Activated naive CD8-positive, alpha-beta T cell treated with anti-CD3 and anti-CD28 coated beads, Interleukin-2, amount 50 U/mL, for 24 hours (primary cell): ENCODE measurements around the gene COMP.

Experiments
- ATAC-seq: fragments of 150-1000 bp; cut with Tn5 transposase; one replicate; pipeline ENCODE4 v1.10.0; 2021
- DNase-seq: peaks from one replicate; pipeline ENCODE4 v3.0.0; 2021
- H3K27ac Mint-ChIP-seq: one replicate; pipeline ENCODE4 v1.8.0; 2021; ENCODE audit warnings: mild to moderate bottlenecking, mixed read lengths
- H3K27me3 Mint-ChIP-seq: one replicate; pipeline ENCODE4 v1.8.0; 2021; ENCODE audit warnings: mixed read lengths
- H3K36me3 Mint-ChIP-seq: one replicate; pipeline ENCODE4 v1.8.0; 2021; ENCODE audit warnings: low read depth, mixed read lengths
- H3K4me1 Mint-ChIP-seq: one replicate; pipeline ENCODE4 v1.8.0; 2021; ENCODE audit warnings: mixed read lengths
- H3K4me3 Mint-ChIP-seq: one replicate; pipeline ENCODE4 v1.8.0; 2021; ENCODE audit warnings: mild to moderate bottlenecking, moderate library complexity, mixed read lengths
- H3K9me3 Mint-ChIP-seq: one replicate; pipeline ENCODE4 v1.8.0; 2021; ENCODE audit warnings: mixed read lengths

COMP gene

DNA sequence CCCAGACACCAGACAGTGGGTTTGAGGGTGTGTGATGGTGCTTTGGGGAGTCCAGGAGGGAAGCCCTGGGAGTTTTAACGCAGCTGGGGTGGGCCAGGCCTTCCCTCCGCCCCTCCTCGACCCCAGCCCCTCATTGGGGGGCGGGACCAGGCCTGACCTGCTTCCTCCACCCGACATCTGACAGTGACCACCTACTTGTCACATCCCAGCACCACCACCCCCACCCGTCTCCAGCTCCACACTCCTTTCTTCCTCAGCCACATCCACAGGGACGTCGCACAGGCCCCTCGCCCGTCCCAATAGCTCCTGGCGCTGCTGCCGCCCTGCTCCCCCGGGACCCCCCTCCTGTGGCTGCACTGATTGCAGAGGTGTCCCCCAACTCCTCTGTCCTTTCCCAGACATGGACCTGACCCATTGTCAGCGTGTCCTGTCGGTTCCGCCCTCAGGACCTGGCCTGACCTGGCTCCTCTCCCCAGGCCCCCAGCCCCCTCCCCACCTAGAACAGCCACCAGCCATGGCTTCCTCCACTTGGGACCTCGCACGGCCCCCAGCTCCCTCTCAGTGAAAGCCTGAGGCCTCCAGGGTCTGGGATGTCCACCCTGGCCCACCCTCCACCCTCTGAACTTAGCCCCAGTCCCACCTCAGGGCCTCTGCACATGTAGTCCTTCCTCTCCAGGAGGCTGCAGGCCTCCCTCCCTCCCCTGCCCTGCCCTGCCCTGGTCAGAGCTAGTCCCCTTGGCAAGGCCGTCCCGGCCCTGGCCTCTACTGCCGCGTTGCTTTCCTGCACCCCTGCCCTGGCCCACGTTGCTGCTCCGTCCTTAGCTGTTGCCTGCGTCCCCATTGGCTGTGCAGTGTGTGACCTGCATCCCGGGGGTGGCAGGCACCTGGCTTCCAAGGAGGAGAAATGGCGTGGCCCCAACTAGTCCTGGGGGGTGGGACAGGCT lies 30.4 kb downstream of the COMP start:
- Mint-ChIP-seq H3K27me3 (no peaks in the 10 kb centered on the region), H3K4me3 (no peak overlapping the region), H3K9me3 (no peaks in the 10 kb centered on the region), H3K4me1 (no peaks in the 10 kb centered on the region), H3K36me3 (no peaks in the 10 kb centered on the region), H3K27ac (no peak overlapping the region)
- DNase-seq (no peak), ATAC-seq (no peak)

- Mint-ChIP-seq H3K27me3 (no peaks in the 10 kb centered on the region), H3K4me1 (no peaks in the 10 kb centered on the region), H3K9me3 (no peaks in the 10 kb centered on the region), H3K27ac (no peak overlapping the region), H3K4me3 (no peak overlapping the region), H3K36me3 (no peaks in the 10 kb centered on the region)
- ATAC-seq (no peak), DNase-seq (no peak)
Measured at GRCh38 chr19:18759995-18760426, 31.1 kb downstream of the COMP start.

DNA sequence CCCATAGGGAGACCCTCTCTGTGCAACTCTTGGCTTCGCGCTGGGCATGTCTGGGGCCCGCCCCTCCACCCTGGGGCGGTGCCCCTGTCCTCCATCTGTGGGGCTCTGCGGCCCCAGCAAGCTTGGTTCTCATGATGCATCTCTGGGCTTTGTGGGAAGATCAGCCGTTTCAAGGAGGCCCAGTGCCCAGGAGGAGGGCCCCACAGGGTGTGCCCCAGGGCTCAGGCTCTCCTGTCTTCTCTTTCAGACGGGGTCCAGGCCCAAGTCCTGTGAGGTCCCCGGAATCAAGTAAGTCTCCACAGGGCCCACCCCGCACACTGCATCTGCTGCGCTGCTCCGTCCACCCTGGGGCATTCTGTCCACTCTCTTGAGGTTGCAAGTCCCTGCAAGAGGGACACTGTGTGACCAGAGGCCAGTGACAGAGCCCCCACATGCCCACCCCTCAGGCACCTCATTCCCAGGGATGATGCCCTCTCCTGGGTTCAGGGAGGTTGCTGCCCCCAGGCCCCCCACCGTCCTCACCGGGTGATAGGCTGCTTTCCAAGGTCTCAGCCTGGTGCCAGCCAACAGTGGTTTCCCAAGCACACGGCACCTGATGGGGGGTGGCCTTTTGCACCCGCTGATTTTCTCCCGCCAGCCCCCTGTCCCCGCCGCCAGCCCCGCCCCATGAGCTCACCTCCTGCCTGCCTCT lies 31.7 kb downstream of the COMP start:
- H3K36me3 Mint-ChIP-seq = peaks cover 1% of the 10 kb centered on the region
- ATAC-seq = no peak
- H3K27me3 Mint-ChIP-seq = no peaks in the 10 kb centered on the region
- H3K4me3 Mint-ChIP-seq = no peak overlapping the region
- no peaks in the 10 kb centered on the region for H3K9me3 Mint-ChIP-seq
- no peaks in the 10 kb centered on the region for H3K4me1 Mint-ChIP-seq
- no peak overlapping the region for H3K27ac Mint-ChIP-seq
- no peak for DNase-seq

GRCh38 chr19:18756896-18757295 lies 34.2 kb downstream of the COMP start:
- DNase-seq (no peak), ATAC-seq (no peak)
- Mint-ChIP-seq H3K27ac (no peak overlapping the region), H3K9me3 (no peaks in the 10 kb centered on the region), H3K27me3 (no peaks in the 10 kb centered on the region), H3K4me1 (no peaks in the 10 kb centered on the region), H3K36me3 (peaks cover 6% of the 10 kb centered on the region), H3K4me3 (no peak overlapping the region)

GRCh38 chr19:18754501-18754900 lies 36.6 kb downstream of the COMP start:
- ATAC-seq (no peak), DNase-seq (no peak)
- no peaks in the 10 kb centered on the region for H3K4me1 Mint-ChIP-seq
- H3K9me3 Mint-ChIP-seq = no peaks in the 10 kb centered on the region
- no peak overlapping the region for H3K4me3 Mint-ChIP-seq
- H3K27ac Mint-ChIP-seq = no peak overlapping the region
- H3K27me3 Mint-ChIP-seq = no peaks in the 10 kb centered on the region
- H3K36me3 Mint-ChIP-seq = peaks cover 6% of the 10 kb centered on the region

DNA sequence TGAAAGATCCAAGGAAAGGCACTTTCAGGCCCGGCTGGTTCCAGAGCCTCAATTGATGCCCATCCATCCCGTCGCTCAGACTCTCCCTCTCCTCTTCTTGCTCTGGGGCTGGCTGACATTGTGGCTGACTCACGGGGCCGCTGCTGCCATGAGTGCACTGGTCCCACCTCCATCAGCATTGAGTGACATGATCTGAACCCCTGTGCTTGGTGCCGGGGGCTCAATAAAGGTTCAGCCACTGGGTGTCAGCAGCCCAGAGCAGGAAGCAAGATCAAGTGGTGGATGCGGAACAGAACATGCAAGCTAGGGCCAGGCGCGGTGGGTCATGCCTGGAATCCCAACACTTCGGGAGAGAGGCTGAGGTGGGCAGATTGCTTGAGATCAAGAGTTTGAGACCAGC lies 39.5 kb downstream of the COMP start:
- no peaks in the 10 kb centered on the region for H3K27me3 Mint-ChIP-seq
- H3K4me3 Mint-ChIP-seq = no peak overlapping the region
- no peaks in the 10 kb centered on the region for H3K4me1 Mint-ChIP-seq
- no peaks in the 10 kb centered on the region for H3K9me3 Mint-ChIP-seq
- peaks cover 6% of the 10 kb centered on the region for H3K36me3 Mint-ChIP-seq
- ATAC-seq (no peak), DNase-seq (no peak)
- no peak overlapping the region for H3K27ac Mint-ChIP-seq

DNA sequence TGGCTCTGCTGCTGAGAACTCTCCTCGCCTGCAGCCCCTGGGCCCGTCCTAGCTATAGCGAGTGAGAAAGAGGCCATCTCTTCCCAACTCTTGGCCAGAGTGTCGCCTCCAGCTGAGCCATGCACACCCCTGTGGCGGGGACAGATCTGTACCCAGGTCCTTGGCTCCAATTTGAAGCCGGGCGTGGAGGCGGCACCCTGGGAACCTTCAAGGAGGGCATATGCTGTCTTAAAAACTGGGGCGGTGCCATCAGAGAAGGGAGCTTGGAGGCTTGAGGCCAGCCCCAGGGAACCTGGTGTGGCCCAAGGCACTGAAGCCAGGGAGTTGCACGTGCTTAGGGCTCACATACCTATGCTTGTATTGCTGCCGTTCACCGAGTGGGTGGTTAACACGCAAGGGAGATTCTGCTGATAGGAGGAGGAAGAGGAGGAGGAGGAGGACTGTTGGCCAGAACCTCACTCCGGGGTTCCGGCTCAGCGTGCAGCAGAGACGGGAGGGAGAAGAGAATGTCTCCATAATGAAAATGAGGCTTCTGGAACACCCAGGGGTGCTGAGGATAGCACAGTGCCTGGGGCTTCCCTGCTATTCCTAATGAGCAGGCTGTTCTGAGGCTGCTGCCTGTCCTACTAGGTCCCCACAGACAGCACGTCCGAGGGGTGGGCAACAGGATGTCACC lies 40.7 kb downstream of the COMP start:
- H3K4me3 Mint-ChIP-seq = no peak overlapping the region
- H3K27me3 Mint-ChIP-seq = no peaks in the 10 kb centered on the region
- DNase-seq (no peak), ATAC-seq (no peak)
- no peaks in the 10 kb centered on the region for H3K4me1 Mint-ChIP-seq
- peaks cover 6% of the 10 kb centered on the region for H3K36me3 Mint-ChIP-seq
- H3K27ac Mint-ChIP-seq = no peak overlapping the region
- no peaks in the 10 kb centered on the region for H3K9me3 Mint-ChIP-seq

DNA sequence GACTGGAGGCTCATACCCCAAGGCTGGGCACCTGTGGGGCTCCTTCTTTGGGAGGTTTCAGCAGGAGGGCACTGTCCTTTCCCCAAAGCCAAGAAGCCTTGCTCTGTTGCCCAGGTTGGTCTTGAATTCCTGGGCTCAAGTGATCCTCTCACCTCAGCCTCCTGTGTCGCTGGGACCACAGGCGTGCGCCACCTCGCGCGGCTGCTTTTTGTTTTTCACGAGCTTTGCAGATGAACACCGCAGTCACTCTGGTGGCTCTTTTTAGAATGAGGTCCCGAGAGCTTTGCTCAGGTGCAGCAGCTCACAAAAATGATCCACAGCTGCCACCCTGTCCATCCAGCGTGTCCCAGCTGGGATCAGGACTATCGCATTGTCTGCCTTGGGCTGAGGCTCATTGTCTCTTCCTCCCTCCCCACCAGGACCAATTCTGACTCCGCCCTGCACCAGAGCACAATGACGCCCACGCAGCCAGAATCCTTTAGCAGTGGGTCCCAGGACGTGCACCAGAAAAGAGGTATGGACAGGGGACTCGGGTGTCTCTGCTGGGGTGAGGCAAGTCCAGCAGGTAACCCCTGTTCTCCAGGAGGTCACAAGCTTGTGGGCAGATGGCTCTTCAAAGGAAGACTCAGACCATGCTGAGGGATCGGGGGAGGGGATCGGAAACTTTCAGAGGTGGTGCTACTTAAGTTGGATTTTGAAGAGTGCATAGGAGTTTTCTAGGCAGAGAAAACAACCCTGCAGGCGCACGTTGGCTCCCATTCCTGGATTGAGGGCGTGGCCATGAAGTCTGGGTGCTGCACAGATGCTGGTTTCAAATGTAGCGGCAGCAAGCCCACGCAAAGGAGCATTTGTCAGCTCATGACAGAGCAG lies 41.5 kb downstream of the COMP start:
- no peaks in the 10 kb centered on the region for H3K4me1 Mint-ChIP-seq
- H3K27ac Mint-ChIP-seq = no peak overlapping the region
- no peaks in the 10 kb centered on the region for H3K9me3 Mint-ChIP-seq
- DNase-seq = no peak
- no peak for ATAC-seq
- no peaks in the 10 kb centered on the region for H3K27me3 Mint-ChIP-seq
- H3K36me3 Mint-ChIP-seq = peaks cover 6% of the 10 kb centered on the region
- no peak overlapping the region for H3K4me3 Mint-ChIP-seq

- Mint-ChIP-seq H3K27me3 (no peaks in the 10 kb centered on the region), H3K36me3 (no peaks in the 10 kb centered on the region), H3K4me3 (no peak overlapping the region), H3K9me3 (no peaks in the 10 kb centered on the region), H3K27ac (no peak overlapping the region), H3K4me1 (no peaks in the 10 kb centered on the region)
- ATAC-seq = no peak
- DNase-seq = no peak
Measured at GRCh38 chr19:18746401-18747325, 44.4 kb downstream of the COMP start.

DNA sequence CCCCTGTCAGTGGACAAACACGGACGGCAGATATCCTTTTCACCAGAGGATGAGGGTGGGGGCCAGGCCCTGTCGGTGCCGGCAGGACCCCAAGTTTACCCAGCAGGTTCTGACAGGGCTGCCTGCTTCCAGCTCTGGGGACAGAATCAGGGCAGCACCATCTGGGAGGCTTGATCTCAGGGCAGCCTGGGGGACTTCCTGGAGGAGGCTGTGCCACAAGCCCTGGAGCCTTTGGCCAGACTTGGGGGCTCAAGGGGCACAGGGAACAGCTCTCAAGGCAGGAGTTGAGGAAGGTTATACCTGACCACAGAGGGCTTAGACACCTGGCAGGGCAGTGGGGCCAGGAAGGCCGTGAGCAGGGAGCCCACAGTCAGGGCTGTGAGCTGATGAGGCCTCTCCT lies 45.2 kb downstream of the COMP start:
- Mint-ChIP-seq H3K27me3 (no peaks in the 10 kb centered on the region), H3K9me3 (no peaks in the 10 kb centered on the region), H3K4me1 (no peaks in the 10 kb centered on the region), H3K4me3 (no peak overlapping the region), H3K36me3 (no peaks in the 10 kb centered on the region), H3K27ac (no peak overlapping the region)
- DNase-seq (no peak), ATAC-seq (no peak)

DNA sequence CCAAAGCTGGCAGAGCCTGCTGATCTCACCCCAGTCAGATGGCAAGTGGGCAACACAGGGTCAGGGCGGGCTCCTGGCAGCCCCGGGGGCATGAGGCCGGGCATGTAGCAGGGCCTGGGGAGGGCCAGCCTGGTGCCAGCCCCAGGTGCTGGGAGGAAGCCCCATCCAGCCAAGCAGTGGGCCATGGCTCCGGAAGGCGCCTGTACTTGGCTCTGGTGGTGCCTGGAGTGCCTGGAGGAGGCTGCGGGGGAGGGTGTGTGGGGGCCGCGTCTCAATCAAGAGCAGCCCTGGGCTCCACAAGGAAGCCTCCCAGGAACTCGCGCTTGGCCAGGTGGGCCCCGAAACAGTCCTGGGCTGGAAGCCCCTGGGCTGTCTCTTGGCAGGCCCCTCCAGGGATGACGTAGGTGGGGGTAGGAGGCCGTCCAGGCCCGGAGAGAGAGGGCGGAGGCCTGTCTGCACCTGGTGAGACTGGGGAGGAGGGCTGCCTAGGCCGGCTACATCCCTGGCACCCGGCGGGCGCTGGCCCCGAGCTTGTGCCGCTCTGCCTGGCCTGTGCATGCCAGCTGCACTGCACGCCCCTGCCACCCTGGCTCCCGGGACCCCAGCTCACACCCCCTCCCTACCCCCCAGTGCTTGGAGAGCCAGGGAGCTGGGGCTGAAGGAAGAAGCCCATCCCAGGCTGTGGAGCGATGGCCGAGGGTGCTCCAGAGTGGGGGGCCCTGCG lies 45.9 kb downstream of the COMP start:
- no peaks in the 10 kb centered on the region for H3K9me3 Mint-ChIP-seq
- H3K27me3 Mint-ChIP-seq = no peaks in the 10 kb centered on the region
- H3K36me3 Mint-ChIP-seq = no peaks in the 10 kb centered on the region
- H3K4me1 Mint-ChIP-seq = no peaks in the 10 kb centered on the region
- no peak overlapping the region for H3K4me3 Mint-ChIP-seq
- ATAC-seq (no peak), DNase-seq (no peak)
- no peak overlapping the region for H3K27ac Mint-ChIP-seq

- Mint-ChIP-seq H3K4me1 (no peaks in the 10 kb centered on the region), H3K4me3 (no peak overlapping the region), H3K36me3 (no peaks in the 10 kb centered on the region), H3K27ac (no peak overlapping the region), H3K27me3 (no peaks in the 10 kb centered on the region), H3K9me3 (no peaks in the 10 kb centered on the region)
- DNase-seq (no peak), ATAC-seq (no peak)
Measured at GRCh38 chr19:18743784-18744418, 47.2 kb downstream of the COMP start.
